Muscle layer of colon (tissue), 2 donors: ENCODE results near the gene SYPL1.

Source experiments
- H3K27ac ChIP-seq: one replicate; pipeline ENCODE4 v1.7.0; 2013; ENCODE audit warnings: low read depth, mild to moderate bottlenecking, low read length, moderate library complexity
- H3K27me3 ChIP-seq, 2 donors: one replicate each; pipeline ENCODE4 v1.7.0; 2013; ENCODE audit warnings: low read length in 2 of 2, mild to moderate bottlenecking in 2 of 2; ENCODE audit not compliant: insufficient read depth in 2 of 2, control insufficient read depth in 1 of 2
- H3K36me3 ChIP-seq: one replicate; pipeline ENCODE4 v1.7.0; 2013; ENCODE audit warnings: mild to moderate bottlenecking, low read length; ENCODE audit not compliant: insufficient read depth
- H3K4me1 ChIP-seq: one replicate; pipeline ENCODE4 v1.7.0; 2013; ENCODE audit warnings: mild to moderate bottlenecking, low read length; ENCODE audit not compliant: insufficient read depth
- H3K4me3 ChIP-seq, 2 donors: one replicate each; pipeline ENCODE4 v1.7.0; 2013; ENCODE audit warnings: low read length in 2 of 2, low read depth in 1 of 2, mild to moderate bottlenecking in 1 of 2, moderate library complexity in 1 of 2
- H3K9ac ChIP-seq: one replicate; pipeline ENCODE4 v1.7.0; 2013; ENCODE audit warnings: low read length
- H3K9me3 ChIP-seq: one replicate; pipeline ENCODE4 v1.7.0; 2013; ENCODE audit warnings: mild to moderate bottlenecking, low read length
- donor health status: abdominal sarcoma.
- donor health status: Adenocarcinoma of cecum.

SYPL1 gene

DNA sequence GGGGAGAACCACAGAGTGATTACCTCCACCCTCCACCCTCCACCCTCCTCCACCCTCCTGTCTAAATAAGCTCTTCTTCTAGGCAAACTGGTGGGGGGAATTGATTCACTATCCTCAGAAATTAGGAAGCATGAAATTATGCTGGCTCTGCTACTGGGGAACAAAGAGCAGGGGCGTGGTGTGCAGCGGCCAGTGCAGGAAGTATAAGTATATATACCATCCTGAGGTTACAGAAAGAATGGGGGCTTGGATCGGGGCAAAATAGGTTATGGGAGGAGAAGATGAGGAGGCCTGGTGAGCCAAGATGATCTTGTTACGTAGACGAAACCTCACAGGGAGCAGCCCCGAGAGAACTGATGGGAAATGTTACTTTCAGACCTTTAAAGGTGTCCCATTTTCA, 49.1 kb downstream of the SYPL1 start:
- peaks cover 66% of the 10 kb centered on the region for H3K4me1 ChIP-seq
- H3K9me3 ChIP-seq = no peaks in the 10 kb centered on the region
- no peak overlapping the region for H3K4me3 ChIP-seq
- H3K27ac ChIP-seq = peak overlapping the region; percentile 87
- no peak overlapping the region for H3K9ac ChIP-seq
- H3K27me3 ChIP-seq = no peaks in the 10 kb centered on the region
- H3K36me3 ChIP-seq = no peaks in the 10 kb centered on the region

DNA sequence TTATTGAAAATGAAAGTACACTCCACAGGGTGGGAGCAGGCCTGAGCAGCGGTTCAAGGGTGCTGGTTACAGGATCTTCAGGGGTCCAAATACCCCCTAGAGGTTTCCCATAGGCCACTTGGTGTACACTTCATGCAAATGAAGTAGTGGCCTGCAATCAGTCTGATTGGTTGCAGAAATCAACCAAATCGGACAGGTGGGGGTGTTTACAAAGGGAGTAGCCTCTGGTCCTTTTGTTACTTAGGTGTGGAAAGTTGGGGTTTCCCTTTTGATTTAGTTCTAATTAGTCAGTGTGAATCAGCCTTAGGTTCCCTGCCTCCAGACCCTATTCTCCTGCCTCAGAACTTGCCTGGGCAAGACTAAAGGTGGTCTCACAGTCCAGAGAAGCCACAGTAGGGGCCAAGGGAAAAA, 49.6 kb downstream of the SYPL1 start:
- Histone ChIP-seq H3K4me1 (peaks cover 66% of the 10 kb centered on the region), H3K27ac (no peak overlapping the region)

DNA sequence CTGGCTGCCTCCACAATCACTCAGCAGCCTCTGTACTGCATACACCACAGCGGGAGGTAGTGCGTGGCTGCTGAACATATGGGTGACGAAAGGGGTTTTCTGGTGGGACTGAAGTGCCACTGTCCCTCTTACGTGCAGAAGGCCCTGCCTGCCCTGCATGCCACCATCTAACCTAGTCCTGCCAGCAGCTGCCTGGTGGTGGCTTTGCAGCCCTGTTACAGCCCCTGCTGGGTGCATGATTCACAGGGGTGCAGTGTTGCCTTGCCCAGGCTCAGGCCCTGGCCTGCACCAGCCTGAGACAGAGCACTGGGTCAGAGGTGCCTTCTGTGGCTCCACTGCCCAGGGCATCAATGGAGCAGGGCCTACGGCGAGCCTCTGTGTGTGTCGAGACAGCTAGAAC, 50.1 kb downstream of the SYPL1 start:
- no peaks in the 10 kb centered on the region for H3K27me3 ChIP-seq
- H3K27ac ChIP-seq = peak overlapping the region; percentile 9
- peaks cover 66% of the 10 kb centered on the region for H3K4me1 ChIP-seq
- H3K9ac ChIP-seq = no peak overlapping the region
- no peaks in the 10 kb centered on the region for H3K9me3 ChIP-seq
- H3K36me3 ChIP-seq = no peaks in the 10 kb centered on the region
- no peak overlapping the region for H3K4me3 ChIP-seq

More for the DNA sequence above, 49.6 kb downstream of the SYPL1 start:
- Histone ChIP-seq H3K4me3 (no peak overlapping the region), H3K36me3 (no peaks in the 10 kb centered on the region), H3K27me3 (no peaks in the 10 kb centered on the region), H3K9ac (no peak overlapping the region), H3K9me3 (no peaks in the 10 kb centered on the region)

DNA sequence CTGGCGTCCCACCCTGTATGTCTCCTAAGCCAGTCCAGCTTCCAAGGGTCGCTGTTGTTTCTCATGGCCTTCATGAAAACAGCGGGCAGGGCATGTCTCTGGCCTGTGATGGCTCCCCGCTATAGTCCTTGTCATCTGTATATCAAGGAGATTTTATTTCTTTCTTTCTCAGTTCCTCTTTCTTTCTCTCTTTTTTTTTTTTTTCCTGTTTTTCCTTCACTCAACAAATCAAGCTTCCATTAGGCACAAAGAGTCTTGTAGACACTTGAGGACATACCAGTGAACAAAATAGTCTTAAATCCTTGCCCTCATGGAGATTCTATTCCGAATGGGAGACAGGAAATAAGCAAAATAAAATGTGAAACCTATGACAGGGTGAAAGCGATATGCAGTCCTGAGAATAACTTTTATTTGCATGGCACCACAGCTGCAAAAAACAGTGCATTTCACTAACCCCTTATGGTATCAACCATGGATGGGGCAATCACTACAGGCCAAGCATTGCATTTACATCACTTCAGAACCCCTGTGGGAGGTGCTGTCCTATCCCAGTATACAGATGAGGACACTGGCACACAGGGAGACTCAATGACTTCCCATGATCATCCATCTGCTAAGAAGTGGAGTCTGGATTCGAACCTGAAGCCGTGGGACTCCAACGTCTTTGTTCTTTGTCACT, 50.7 kb downstream of the SYPL1 start:
- Histone ChIP-seq H3K4me1 (peaks cover 64% of the 10 kb centered on the region), H3K27me3 (no peaks in the 10 kb centered on the region), H3K9me3 (no peaks in the 10 kb centered on the region)

DNA sequence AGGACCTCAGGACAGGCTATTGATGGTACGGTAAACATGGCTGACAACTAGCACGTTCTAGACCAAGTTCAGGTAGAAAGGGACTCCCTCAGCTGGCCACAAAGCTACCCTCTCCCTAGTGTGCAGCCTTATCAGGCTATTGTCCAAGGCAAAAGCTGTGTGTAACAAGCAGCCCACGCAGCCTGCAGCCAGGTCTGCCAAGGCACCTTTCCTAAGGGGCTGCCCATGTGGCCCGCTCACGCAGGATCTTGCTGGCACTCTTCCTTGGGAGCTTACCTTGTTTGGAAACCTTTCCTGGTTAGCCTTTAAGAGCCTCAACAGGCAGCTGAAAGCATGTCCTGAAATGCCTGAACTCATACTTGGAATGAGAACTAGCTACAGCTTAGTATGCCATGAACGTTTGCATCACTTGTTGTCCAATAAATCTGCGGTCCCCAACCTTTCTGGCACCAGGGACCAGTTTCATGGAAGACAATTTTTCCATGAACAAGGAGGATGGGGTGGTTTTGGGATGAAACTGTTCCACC, 51.7 kb downstream of the SYPL1 start:
- H3K9ac ChIP-seq = no peak overlapping the region
- H3K27me3 ChIP-seq = no peaks in the 10 kb centered on the region
- H3K9me3 ChIP-seq = no peaks in the 10 kb centered on the region
- H3K4me3 ChIP-seq = no peak overlapping the region
- no peaks in the 10 kb centered on the region for H3K36me3 ChIP-seq
- peaks cover 54% of the 10 kb centered on the region for H3K4me1 ChIP-seq
- no peak overlapping the region for H3K27ac ChIP-seq

More for the DNA sequence above, 50.7 kb downstream of the SYPL1 start:
- Histone ChIP-seq H3K27ac (no peak overlapping the region), H3K4me3 (no peak overlapping the region), H3K36me3 (no peaks in the 10 kb centered on the region), H3K9ac (no peak overlapping the region)

DNA sequence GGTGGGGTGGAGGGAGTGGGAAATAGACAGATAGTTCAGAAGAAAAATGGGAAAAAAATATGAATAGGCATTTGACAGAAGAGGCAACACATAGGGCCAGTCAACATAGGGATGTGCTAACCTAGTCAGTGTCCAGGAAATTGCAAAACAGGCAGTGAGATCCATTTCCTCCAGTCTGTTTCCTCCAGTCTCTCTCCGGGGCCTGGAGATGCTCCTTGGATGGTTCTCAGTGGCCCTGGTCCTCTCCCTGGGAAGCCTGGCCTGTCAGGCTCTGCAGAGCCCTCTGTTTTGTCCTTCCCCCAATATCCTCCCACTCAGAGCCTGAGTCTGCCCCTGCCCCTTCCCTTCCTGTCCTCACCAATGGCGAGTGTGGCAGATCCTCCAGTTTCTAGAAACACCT, 52.6 kb downstream of the SYPL1 start:
- Histone ChIP-seq H3K4me3 (no peak overlapping the region), H3K27me3 (no peaks in the 10 kb centered on the region), H3K9me3 (no peaks in the 10 kb centered on the region), H3K27ac (no peak overlapping the region), H3K9ac (no peak overlapping the region), H3K4me1 (peaks cover 45% of the 10 kb centered on the region), H3K36me3 (no peaks in the 10 kb centered on the region)

DNA sequence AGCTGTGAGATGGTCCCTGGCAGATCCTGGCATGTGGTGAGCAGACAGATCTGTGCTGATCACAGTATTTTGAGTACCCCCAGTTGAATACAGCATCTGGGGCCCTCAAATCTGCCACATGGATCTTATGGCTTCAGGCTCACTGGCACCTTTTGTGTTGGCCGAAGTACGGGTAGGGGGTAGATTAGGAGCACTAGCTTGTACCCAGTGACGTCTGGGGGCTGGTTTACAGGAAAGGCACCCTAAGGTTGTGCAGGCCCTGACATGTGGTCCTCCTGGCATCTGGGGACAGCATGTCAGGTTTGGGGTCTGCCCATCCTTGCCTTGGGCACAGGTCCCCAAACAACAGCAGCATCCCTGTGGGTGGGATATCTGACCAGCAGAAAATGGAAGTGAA, 53.2 kb downstream of the SYPL1 start:
- no peaks in the 10 kb centered on the region for H3K36me3 ChIP-seq
- H3K27ac ChIP-seq = peak overlapping the region; percentile 78
- H3K27me3 ChIP-seq = no peaks in the 10 kb centered on the region
- H3K4me1 ChIP-seq = peaks cover 39% of the 10 kb centered on the region
- H3K9ac ChIP-seq = no peak overlapping the region
- no peak overlapping the region for H3K4me3 ChIP-seq
- H3K9me3 ChIP-seq = no peaks in the 10 kb centered on the region

DNA sequence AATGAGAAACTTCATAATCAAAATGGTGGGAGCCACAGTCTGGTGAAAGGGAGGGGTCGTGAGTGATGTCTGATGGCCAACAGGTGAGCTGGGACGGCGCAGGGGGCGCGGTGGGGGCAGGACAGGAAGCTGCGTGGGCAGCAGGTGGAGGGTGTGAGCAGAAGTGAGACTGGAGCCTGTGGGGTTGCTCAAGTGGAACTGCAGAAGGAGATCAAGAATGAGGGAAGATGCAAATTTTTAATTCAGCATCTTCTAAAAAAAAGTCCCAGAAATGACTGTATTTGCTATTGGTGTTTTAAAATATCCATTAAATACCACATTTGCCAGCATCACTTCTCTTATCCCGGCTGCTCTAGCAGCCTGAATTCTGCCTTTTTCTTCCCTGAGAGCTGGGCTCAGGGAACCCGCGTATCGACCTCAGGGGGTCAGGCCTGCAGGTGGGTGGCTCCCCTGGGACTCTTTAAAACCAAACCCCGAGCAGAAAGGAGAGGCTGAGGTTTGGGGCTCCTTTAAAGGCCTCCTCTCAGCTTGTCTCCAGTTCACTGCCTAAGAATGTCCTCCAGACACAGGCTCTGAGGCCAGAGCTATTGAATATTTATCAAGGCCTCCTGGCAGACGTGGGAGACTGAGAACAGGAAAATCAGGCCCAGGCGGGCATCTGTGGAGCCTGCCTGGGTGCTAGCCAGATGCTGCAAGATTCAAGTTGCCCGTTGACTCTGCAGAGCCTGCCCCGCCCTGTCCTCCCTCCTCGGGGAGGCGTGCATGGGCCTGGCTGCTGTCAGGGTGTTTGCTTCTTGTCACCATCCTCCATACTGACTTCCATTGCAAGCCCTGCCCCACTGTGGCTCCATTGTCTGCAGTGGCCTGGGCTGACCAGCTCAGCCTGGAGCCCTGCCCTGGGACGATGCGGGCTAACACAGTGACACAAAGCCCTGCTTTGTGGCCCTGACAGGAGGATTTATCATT, 53.9 kb downstream of the SYPL1 start:
- peaks cover 32% of the 10 kb centered on the region for H3K4me1 ChIP-seq
- H3K36me3 ChIP-seq = no peaks in the 10 kb centered on the region
- H3K27ac ChIP-seq = peak overlapping the region; percentile 78

DNA sequence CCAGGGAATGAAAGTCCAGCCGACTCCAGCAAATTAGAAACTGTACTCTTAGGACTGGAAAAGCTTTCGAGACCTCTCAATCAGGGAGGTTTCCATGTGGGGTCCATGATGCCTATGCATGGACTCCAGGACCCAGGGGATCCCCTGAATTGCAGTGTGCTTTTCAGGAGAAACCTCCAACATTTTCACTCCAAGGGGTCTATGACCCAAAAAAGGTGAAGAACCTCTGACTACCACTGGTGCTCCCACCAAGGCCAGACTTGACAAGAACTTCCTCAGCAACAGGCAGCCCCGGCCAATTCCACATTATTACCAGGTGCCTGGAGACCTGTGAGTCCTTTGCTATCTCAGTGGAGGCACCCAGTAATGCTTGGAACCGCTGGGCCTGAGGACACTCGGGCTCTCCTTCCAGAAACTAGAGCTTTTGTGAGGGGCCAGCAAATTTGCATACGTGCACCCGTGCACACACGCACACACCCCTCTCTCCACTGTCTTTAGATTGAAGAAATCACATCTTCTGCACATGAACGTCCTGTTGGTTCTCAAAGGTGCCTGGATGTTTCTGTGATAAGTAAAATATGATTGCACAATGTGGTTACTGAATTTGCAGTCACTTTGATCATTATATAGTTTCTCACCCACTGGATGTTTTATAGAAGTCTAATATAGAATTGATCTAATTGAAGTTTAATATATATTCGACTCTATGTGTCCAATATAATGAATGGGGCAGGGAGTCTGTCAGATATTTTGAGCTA, 54.7 kb downstream of the SYPL1 start:
- Histone ChIP-seq H3K9ac (no peak overlapping the region), H3K4me1 (peaks cover 30% of the 10 kb centered on the region), H3K4me3 (no peak overlapping the region), H3K36me3 (no peaks in the 10 kb centered on the region), H3K27me3 (no peaks in the 10 kb centered on the region), H3K27ac (peak overlapping the region; percentile 16), H3K9me3 (no peaks in the 10 kb centered on the region)

More for the DNA sequence above, 53.9 kb downstream of the SYPL1 start:
- Histone ChIP-seq H3K9ac (no peak overlapping the region), H3K4me3 (no peak overlapping the region), H3K9me3 (no peaks in the 10 kb centered on the region), H3K27me3 (no peaks in the 10 kb centered on the region)

DNA sequence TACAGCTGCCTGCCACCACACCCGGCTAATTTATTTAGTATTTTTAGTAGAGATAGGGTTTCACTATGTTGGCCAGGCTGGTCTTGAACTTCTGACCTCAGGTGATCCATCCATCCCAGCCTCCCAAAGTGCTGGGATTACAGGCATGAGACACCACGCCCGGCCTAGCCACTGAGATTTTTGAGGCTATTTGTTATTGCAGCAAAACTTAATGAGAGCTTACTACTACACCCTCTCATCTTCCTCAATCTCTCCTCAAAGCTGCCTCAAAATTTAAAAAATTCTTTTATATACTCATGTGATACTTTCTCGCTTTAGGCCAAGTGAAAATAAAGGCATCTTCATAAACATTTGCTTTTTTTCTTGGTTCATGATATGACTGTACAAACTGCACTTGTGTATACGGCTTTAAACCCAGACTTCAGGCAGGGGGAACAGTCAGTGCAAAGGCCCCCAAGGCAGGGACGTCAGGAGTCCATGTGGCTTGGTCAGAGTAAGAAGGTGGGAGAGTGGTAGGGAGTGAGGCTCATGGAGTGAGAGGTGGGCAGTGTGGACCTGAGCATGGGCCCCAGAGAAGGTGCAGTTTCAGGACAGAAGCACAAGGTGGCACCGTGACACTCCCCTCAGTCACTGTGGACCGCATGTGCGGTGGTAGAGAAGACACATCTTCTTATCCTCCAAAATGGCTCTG, 55.5 kb downstream of the SYPL1 start:
- peaks cover 30% of the 10 kb centered on the region for H3K4me1 ChIP-seq
- no peaks in the 10 kb centered on the region for H3K36me3 ChIP-seq
- no peak overlapping the region for H3K9ac ChIP-seq
- no peak overlapping the region for H3K4me3 ChIP-seq
- H3K9me3 ChIP-seq = no peaks in the 10 kb centered on the region
- H3K27ac ChIP-seq = no peak overlapping the region
- H3K27me3 ChIP-seq = no peaks in the 10 kb centered on the region
